GM12801 (cell line): ENCODE data around the gene KLHDC8B.

Experiments used
- CTCF ChIP-seq: IDR thresholded peaks from one replicate; pipeline ENCODE4 v1.5.1; 2011; ENCODE audit warnings: control low read depth; ENCODE audit not compliant: insufficient read length; ENCODE audit errors: extremely low read depth

Gene KLHDC8B

GRCh38 chr3:49175530-49175929, 4.1 kb downstream of the KLHDC8B start:
- TF ChIP-seq CTCF, result no peak

GRCh38 chr3:49177073-49177472, 5.7 kb downstream of the KLHDC8B start:
- TF ChIP-seq CTCF, result no peak

GRCh38 chr3:49180116-49180515, 8.7 kb downstream of the KLHDC8B start:
- no peak for TF ChIP-seq CTCF

- no peak for TF ChIP-seq CTCF
Observed at GRCh38 chr3:49181351-49181750, 10.0 kb downstream of the KLHDC8B start.

- no peak for TF ChIP-seq CTCF
Observed at GRCh38 chr3:49182682-49183081, 11.3 kb downstream of the KLHDC8B start.

GRCh38 chr3:49183873-49184272, 12.5 kb downstream of the KLHDC8B start:
- no peak for TF ChIP-seq CTCF

GRCh38 chr3:49191741-49192140, 20.3 kb downstream of the KLHDC8B start:
- TF ChIP-seq CTCF, result no peak

- TF ChIP-seq CTCF, result no peak
Observed at GRCh38 chr3:49198161-49198560, 26.8 kb downstream of the KLHDC8B start.
